Measurements from ENCODE around the gene RASL12. TPM values are rescaled to one million over a fixed set of nuclear protein-coding genes. Genes with fewer than 3 reads are reported as not detected.

Gene RASL12
- total and polyA plus RNA-seq, 7 donors, result 1.8 to 102 (median 29.1) TPM

DNA sequence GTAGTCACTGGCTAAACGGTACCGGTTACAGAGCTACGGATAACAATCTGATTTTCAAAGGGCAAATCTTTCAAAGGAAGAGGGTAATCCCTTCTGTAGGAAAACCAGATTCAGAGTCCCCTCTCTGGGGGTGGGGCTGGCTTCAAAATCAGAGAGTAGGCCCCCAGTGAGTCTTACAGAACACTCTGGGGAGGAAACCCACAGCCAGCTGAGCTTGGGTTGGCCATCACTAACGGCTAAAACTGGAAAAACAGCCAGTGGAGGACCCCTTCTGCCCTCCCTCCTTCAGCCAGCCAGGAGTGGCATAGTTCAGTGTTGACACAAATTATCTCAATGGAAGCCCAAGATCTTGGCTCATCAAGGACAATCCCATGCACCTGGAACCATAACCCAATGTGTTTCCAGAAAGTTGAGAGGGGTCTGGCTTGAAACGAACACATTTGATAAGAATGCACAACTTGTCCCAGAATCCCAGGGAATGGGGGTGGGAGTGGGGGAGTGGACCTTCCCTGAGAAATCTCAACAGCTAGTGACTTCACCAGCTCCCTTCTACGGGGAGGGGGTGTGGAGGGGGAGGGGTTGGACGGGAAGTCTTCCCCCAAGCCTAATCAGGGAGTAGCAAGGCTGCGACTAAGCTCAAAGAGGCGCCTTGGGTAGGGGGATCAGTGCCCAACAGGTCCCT, 1.0 kb downstream of the RASL12 start:
- peak overlapping the region; percentile 83 to 96 (median 94) for H3K27ac ChIP-seq
- H3K36me3 ChIP-seq, result no peaks in the 10 kb centered on the region
- WGBS, 2 donors, result 50 to 59% methylated on average over 9 of the region's 9 CpGs
- no peaks in the 10 kb centered on the region for H3K9me3 ChIP-seq
- TF ChIP-seq, protein P1, sequence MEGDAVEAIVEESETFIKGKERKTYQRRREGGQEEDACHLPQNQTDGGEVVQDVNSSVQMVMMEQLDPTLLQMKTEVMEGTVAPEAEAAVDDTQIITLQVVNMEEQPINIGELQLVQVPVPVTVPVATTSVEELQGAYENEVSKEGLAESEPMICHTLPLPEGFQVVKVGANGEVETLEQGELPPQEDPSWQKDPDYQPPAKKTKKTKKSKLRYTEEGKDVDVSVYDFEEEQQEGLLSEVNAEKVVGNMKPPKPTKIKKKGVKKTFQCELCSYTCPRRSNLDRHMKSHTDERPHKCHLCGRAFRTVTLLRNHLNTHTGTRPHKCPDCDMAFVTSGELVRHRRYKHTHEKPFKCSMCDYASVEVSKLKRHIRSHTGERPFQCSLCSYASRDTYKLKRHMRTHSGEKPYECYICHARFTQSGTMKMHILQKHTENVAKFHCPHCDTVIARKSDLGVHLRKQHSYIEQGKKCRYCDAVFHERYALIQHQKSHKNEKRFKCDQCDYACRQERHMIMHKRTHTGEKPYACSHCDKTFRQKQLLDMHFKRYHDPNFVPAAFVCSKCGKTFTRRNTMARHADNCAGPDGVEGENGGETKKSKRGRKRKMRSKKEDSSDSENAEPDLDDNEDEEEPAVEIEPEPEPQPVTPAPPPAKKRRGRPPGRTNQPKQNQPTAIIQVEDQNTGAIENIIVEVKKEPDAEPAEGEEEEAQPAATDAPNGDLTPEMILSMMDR (IDR thresholded peaks at IDR 0.05), result no peak
- TF ChIP-seq EP300 (IDR thresholded peaks at IDR 0.05), result no peak
- peak in 2 of 4 donors; percentile 19 to 56 for TF ChIP-seq POLR2AphosphoS5 (IDR thresholded peaks at IDR 0.05)
- TF ChIP-seq POLR2A (IDR thresholded peaks at IDR 0.05), result no peak
- DNase-seq, result peak; percentile 80
- H3K4me3 ChIP-seq, result peak overlapping the region; percentile 57 to 83 (median 72)
- peaks cover 0 to 4% (median 0%) of the 10 kb centered on the region in 3 donors for H3K27me3 ChIP-seq
- intact Hi-C loops (cut with DNase I), result no loop called here
- peaks cover 0 to 97% (median 72%) of the 10 kb centered on the region in 4 donors for H3K4me1 ChIP-seq

DNA sequence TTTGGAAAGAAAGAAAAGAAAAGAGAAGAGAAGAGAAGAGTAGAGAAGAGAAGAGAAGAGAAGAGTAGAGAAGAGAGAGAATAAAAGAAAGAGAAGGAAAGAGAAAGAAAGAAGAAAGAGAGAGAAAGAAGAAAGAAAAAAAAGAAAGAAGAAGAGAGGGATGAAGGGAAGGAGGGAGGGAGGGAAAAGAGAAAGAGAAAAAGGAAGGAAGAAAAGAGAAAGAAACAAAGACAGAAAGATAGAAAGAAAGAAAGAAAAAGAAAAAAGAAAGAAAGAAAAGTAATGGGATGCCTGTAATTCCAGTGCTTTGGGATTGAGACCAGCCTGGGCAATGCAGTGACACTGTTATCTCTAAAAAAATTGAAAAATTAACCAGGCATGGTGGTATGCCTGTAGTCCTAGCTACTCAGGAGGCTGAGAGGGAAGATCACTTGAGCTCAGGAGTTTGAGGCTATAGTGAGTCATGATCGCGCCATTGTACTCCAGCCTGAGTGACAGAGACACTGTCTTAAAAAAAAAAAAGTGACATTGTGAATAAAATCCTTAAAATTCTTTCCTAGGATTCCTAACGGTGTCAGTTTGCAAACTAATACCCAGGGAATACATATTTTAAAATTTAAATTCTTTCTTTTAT, 1.7 kb downstream of the RASL12 start:
- 75 to 78% methylated on average over 3 of the region's 3 CpGs for WGBS, 2 donors
- H3K27ac ChIP-seq, result peak overlapping the region; percentile 83 to 96 (median 94)
- no peaks in the 10 kb centered on the region for H3K36me3 ChIP-seq
- H3K4me3 ChIP-seq, result peak overlapping the region; percentile 57 to 83 (median 72)
- H3K4me1 ChIP-seq, result peaks cover 0 to 96% (median 71%) of the 10 kb centered on the region in 4 donors
- intact Hi-C loops (cut with DNase I), result no loop called here
- H3K9me3 ChIP-seq, result no peaks in the 10 kb centered on the region
- DNase-seq, result no peak
- peaks cover 0 to 4% (median 0%) of the 10 kb centered on the region in 3 donors for H3K27me3 ChIP-seq
- TF ChIP-seq, protein P1 (IDR thresholded peaks at IDR 0.05), result no peak
- no peak for TF ChIP-seq EP300 (IDR thresholded peaks at IDR 0.05)

DNA sequence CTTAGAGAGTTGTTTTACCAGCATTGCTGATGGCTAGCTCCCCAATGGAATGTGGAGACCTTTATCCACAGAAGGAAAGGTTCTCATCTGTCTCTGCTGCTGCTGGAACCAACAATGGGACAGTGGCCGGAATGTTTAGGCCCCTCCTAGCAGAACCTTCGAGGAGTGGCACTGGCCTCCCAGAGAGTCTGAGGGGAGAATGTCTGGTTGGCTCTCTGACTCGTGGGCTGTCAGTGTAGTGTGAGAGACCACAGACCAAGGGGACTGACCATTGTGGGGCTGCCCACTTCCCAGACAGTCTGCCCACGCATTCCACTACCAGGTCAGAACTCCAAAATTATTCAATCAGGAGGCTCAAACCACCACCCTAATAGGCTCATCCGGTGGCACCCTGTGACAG, 5.1 kb downstream of the RASL12 start:
- H3K27ac ChIP-seq, result peak overlapping the region; percentile 73 to 96 (median 89)
- peaks cover 0 to 77% (median 49%) of the 10 kb centered on the region in 4 donors for H3K4me1 ChIP-seq
- TF ChIP-seq POLR2AphosphoS5 (IDR thresholded peaks at IDR 0.05) (no peak), POLR2A (IDR thresholded peaks at IDR 0.05) (no peak), EP300 (IDR thresholded peaks at IDR 0.05) (no peak)
- TF ChIP-seq, protein P1 (IDR thresholded peaks at IDR 0.05), result no peak
- no peak for DNase-seq
- intact Hi-C loops (cut with DNase I), result no loop called here
- no peak overlapping the region for H3K4me3 ChIP-seq
- no peaks in the 10 kb centered on the region for H3K27me3 ChIP-seq
- WGBS, 2 donors, result 81 to 84% methylated on average over 5 of the region's 5 CpGs
- no peaks in the 10 kb centered on the region for H3K9me3 ChIP-seq
- H3K36me3 ChIP-seq, result peaks cover 0 to 18% (median 10%) of the 10 kb centered on the region in 4 donors

DNA sequence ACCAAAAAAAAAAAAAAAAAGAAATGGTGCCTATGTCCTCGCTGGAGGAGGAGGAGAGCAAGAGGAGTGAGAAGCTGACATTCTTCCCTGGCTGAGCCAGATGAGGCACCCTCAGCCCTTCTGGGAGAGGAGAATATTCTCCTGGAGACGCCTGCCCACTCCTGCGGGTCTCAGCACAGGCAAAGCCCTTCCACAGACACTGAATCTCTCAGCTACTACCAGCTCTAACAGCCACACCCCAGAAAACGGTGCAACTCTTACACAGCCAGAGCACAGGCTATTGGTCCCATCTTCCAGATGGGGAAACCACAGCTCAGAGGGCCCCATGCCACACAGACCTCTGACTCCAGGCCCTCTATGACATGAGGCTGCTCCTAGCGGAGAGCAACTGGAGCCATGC, 5.7 kb downstream of the RASL12 start:
- intact Hi-C loops (cut with DNase I), result no loop called here
- no peak overlapping the region for H3K4me3 ChIP-seq
- peaks cover 0 to 70% (median 47%) of the 10 kb centered on the region in 4 donors for H3K4me1 ChIP-seq
- no peaks in the 10 kb centered on the region for H3K27me3 ChIP-seq
- peaks cover 0 to 24% (median 13%) of the 10 kb centered on the region in 4 donors for H3K36me3 ChIP-seq
- TF ChIP-seq EP300 (IDR thresholded peaks at IDR 0.05), result no peak
- TF ChIP-seq, protein P1 (IDR thresholded peaks at IDR 0.05), result no peak
- no peak for TF ChIP-seq POLR2AphosphoS5 (IDR thresholded peaks at IDR 0.05)
- no peak for TF ChIP-seq POLR2A (IDR thresholded peaks at IDR 0.05)
- WGBS, 2 donors, result 80 to 85% methylated on average over 5 of the region's 5 CpGs
- DNase-seq, result peak; percentile 57
- H3K27ac ChIP-seq, result peak overlapping the region; percentile 73 to 96 (median 89)
- H3K9me3 ChIP-seq, result no peaks in the 10 kb centered on the region

Measured in sigmoid colon (tissue), 7 donors.